ENCODE measurements around the gene ARHGAP10.

- no peak for TF ChIP-seq CTCF (IDR thresholded peaks at IDR 0.05)
- no peak for TF ChIP-seq POLR2A (IDR thresholded peaks at IDR 0.05; ENCODE audit: low read depth)
- no peak for TF ChIP-seq POLR2AphosphoS5 (IDR thresholded peaks at IDR 0.05)
- TF ChIP-seq EP300 (IDR thresholded peaks at IDR 0.05): no peak
Observed at GRCh38 chr4:147802346-147802745, 70.5 kb downstream of the ARHGAP10 start.

All from esophagus muscularis mucosa (tissue), 4 donors.